ENCODE results near the gene PLD1. TPM values are rescaled to one million over a fixed set of nuclear protein-coding genes. Genes with fewer than 3 reads are reported as not detected.

The PLD1 gene
- total RNA-seq, 1 donor from 2014 or later, result 29.1 TPM

DNA sequence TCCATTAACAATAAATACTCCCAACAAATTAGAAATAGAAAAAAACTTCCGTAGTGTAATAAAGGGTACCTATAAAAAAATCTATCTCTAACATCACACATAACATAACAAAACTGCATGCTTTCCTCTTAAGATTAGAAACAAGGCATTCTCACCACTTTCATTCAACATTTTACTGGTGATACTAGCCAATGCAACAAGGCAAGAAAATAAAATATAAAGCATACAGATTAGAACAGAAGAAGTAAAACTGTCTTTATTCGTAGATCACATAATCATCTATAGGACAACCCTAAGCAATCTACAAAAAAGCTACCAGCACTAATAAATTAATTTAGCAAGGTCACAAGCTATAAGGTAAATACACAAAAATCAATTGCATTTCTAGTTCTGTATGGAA is 107.1 kb downstream of the PLD1 start:
- H3K9me3 Mint-ChIP-seq, result peaks cover 28% of the 10 kb centered on the region
- H3K4me1 Mint-ChIP-seq, result no peaks in the 10 kb centered on the region
- no peaks in the 10 kb centered on the region for H3K27me3 Mint-ChIP-seq (ENCODE audit: low read depth)
- H3K36me3 Mint-ChIP-seq, result peaks cover 56% of the 10 kb centered on the region
- TF ChIP-seq, protein P1, sequence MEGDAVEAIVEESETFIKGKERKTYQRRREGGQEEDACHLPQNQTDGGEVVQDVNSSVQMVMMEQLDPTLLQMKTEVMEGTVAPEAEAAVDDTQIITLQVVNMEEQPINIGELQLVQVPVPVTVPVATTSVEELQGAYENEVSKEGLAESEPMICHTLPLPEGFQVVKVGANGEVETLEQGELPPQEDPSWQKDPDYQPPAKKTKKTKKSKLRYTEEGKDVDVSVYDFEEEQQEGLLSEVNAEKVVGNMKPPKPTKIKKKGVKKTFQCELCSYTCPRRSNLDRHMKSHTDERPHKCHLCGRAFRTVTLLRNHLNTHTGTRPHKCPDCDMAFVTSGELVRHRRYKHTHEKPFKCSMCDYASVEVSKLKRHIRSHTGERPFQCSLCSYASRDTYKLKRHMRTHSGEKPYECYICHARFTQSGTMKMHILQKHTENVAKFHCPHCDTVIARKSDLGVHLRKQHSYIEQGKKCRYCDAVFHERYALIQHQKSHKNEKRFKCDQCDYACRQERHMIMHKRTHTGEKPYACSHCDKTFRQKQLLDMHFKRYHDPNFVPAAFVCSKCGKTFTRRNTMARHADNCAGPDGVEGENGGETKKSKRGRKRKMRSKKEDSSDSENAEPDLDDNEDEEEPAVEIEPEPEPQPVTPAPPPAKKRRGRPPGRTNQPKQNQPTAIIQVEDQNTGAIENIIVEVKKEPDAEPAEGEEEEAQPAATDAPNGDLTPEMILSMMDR (IDR thresholded peaks at IDR 0.05; ENCODE audit: unreplicated experiment), result no peak
- no peak overlapping the region for H3K27ac Mint-ChIP-seq
- H3K4me3 Mint-ChIP-seq, result no peak overlapping the region
- no peak for DNase-seq (ENCODE audit: low spot score in 2 of 2, unreplicated experiment in 2 of 2)

DNA sequence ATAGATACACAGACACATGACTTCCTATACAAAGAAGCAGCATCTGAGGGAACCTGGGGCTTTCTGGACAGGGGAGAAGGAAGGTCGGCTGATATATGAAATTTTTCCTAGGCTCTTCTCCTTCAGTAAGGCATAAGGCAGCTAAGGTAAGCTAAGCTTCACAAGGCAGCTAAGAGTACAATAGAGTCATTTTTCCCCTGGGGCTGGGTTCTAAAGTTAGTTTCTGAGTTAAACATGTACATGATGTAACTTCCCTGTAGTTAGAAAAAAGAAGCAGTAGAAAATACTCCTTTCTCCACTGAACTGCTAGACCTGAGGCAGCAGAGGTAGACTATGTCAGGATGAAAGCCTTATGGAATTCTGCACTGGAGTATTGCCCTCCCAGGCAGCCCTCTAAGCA is 109.6 kb downstream of the PLD1 start:
- no peak for DNase-seq (ENCODE audit: low spot score in 2 of 2, unreplicated experiment in 2 of 2)
- Mint-ChIP-seq H3K27ac (no peak overlapping the region), H3K36me3 (peaks cover 41% of the 10 kb centered on the region), H3K27me3 (ENCODE audit: low read depth) (no peaks in the 10 kb centered on the region), H3K4me3 (no peak overlapping the region), H3K4me1 (peaks cover 5% of the 10 kb centered on the region), H3K9me3 (peaks cover 14% of the 10 kb centered on the region)
- TF ChIP-seq, protein P1 (IDR thresholded peaks at IDR 0.05; ENCODE audit: unreplicated experiment), result no peak

DNA sequence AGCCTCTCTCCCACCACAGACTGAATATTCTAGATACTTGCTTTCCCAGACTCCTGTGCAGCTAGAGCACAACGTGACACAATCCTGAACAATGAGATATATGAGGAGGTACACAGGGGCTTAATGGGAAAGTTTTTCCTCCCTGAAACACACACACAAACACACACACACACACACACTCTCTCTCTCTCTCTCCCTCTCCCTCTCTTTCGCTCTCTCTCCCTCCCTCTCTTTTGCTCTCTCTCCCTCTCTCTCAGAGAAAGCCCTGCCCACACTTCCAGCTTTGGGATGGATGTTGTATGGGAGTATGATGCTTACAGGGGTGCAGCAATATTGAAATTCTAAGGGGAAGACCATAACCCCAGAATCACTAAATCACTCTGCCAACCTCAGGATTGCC is 110.1 kb downstream of the PLD1 start:
- Mint-ChIP-seq H3K36me3 (peaks cover 39% of the 10 kb centered on the region), H3K4me1 (peaks cover 9% of the 10 kb centered on the region), H3K27me3 (ENCODE audit: low read depth) (no peaks in the 10 kb centered on the region), H3K9me3 (peaks cover 14% of the 10 kb centered on the region), H3K4me3 (no peak overlapping the region), H3K27ac (no peak overlapping the region)
- TF ChIP-seq, protein P1 (IDR thresholded peaks at IDR 0.05; ENCODE audit: unreplicated experiment), result no peak
- no peak for DNase-seq (ENCODE audit: low spot score in 2 of 2, unreplicated experiment in 2 of 2)

DNA sequence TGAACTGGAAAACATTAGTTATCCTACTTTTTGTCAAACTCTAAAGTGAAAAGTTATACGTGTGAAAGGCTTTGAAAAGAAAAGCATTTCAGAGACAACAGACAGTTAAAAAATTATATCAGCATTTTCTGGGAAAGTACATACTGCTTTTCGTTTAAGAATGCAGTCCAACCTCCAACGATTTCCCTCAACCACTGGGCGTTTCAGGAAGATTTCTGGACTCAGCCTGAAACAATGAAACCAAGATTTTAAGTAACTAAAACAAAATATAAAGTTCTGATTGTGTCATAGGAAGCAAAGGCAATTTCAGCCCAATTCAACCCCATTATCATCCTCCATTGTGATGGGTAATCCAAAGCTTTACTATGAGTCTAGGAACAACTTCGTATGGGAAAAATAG is 110.7 kb downstream of the PLD1 start:
- Mint-ChIP-seq H3K36me3 (peaks cover 33% of the 10 kb centered on the region), H3K9me3 (peaks cover 10% of the 10 kb centered on the region), H3K27me3 (ENCODE audit: low read depth) (no peaks in the 10 kb centered on the region), H3K4me3 (no peak overlapping the region), H3K4me1 (peaks cover 14% of the 10 kb centered on the region), H3K27ac (no peak overlapping the region)
- TF ChIP-seq, protein P1 (IDR thresholded peaks at IDR 0.05; ENCODE audit: unreplicated experiment), result no peak
- no peak for DNase-seq (ENCODE audit: low spot score in 2 of 2, unreplicated experiment in 2 of 2)

DNA sequence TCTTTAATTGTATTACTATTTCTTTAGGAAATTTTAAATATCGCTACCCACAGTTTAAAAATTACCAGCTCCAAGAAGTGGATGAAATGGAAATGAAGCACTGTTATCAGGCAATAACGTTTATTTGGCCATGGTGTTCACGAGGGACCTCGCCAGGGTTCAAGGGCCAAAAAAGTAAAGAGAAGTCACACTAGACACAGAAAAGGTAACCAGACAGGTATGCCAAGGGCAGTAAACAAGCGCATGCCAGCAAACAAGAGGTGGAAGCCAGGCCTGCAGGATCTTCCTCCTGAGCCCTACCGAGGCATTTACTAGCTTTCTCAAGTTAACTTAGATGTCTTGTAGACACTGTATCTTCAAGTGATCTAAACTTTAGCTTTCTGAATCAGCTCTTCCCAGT is 113.5 kb downstream of the PLD1 start:
- Mint-ChIP-seq H3K27ac (no peak overlapping the region), H3K4me1 (peaks cover 16% of the 10 kb centered on the region), H3K4me3 (no peak overlapping the region), H3K27me3 (ENCODE audit: low read depth) (no peaks in the 10 kb centered on the region), H3K36me3 (peaks cover 20% of the 10 kb centered on the region), H3K9me3 (no peaks in the 10 kb centered on the region)
- no peak for DNase-seq (ENCODE audit: low spot score in 2 of 2, unreplicated experiment in 2 of 2)
- TF ChIP-seq, protein P1 (IDR thresholded peaks at IDR 0.05; ENCODE audit: unreplicated experiment), result no peak

DNA sequence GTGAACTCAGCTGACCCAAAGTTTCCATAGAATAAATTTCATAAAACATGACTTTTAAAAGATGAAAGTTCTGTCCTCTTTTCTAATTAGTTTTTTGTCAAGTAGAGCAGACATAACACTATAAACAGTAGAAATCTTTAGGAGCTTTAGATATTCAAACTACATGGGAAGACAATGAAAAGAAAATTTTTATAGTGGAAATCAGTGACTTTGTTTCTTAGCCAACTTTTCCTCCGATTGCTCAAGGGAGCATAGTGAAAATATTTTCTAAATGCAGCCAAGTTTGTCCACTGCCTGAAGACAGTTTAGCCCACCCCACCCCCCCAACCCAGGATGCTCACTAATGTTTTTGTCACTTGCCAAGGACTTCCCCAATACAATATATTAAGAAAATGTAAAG is 114.9 kb downstream of the PLD1 start:
- TF ChIP-seq, protein P1 (IDR thresholded peaks at IDR 0.05; ENCODE audit: unreplicated experiment), result no peak
- Mint-ChIP-seq H3K4me1 (peaks cover 16% of the 10 kb centered on the region), H3K36me3 (peaks cover 18% of the 10 kb centered on the region), H3K9me3 (peaks cover under 1% of the 10 kb centered on the region), H3K27me3 (ENCODE audit: low read depth) (no peaks in the 10 kb centered on the region), H3K27ac (peak overlapping the region; percentile 89), H3K4me3 (no peak overlapping the region)
- DNase-seq (ENCODE audit: low spot score in 2 of 2, unreplicated experiment in 2 of 2), result no peak

Data from mesothelial cell of epicardium (in vitro differentiated cells).